HepG2 (cell line): ENCODE data around the gene CD84.

Experiments used
- EZH2 ChIP-seq: conservative IDR thresholded peaks from 2 replicates; pipeline ENCODE4 v1.6.1; 2012; ENCODE audit warnings: mild to moderate bottlenecking, low read depth, low read length, moderate library complexity
- POLR2A ChIP-seq, 2 experiments: IDR thresholded peaks; 2 replicates each; pipeline ENCODE4 v1.6.1; 2011; ENCODE audit warnings: low read depth in 2 of 2, low read length in 2 of 2, mild to moderate bottlenecking in 1 of 2, moderate library complexity in 1 of 2; ENCODE audit not compliant: insufficient read depth in 1 of 2
- RXRA ChIP-seq: sonication (generic); formaldehyde crosslinking; IDR thresholded peaks from 2 replicates; pipeline ENCODE4 v1.5.1; 2020; ENCODE audit warnings: missing genetic modification reagents
- SOX6 ChIP-seq, 2 experiments: fragments of 450-650 bp in 1 of 2; sonication (generic) in 1 of 2; formaldehyde crosslinking in 1 of 2; IDR thresholded peaks; 2 replicates each; pipeline versions ENCODE4 v1.4.0 to v1.6.1; 2017 to 2020; ENCODE audit warnings: antibody characterized with exemption in 1 of 2, mild to moderate bottlenecking in 1 of 2, missing genetic modification reagents in 1 of 2
- TARDBP ChIP-seq: sonication (generic); formaldehyde crosslinking; IDR thresholded peaks from 2 replicates; pipeline ENCODE4 v1.8.0; 2022; ENCODE audit warnings: mild to moderate bottlenecking, missing genetic modification reagents
- ZNF331 ChIP-seq: sonication (generic); formaldehyde crosslinking; IDR thresholded peaks from 2 replicates; pipeline ENCODE4 v1.4.0; 2020; ENCODE audit warnings: missing genetic modification reagents

DNA sequence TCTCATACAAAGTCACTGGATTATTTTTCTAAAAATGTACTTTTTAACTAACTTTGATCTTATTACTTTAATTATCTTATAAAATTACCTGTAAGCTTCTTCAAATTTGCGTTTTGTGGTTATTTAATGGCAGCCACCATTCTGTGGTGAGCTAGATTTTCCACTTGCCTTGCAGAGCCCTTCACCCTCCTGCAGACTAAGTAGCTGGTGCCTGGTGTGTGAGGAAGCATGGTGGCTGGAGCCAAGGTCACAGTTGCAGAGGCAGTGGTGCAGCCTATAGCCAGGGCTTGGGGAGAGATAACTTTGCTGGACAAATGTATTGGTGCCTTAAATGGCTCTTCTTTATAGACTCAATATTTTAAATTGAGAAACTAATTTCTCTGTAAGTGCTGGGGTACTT, 11.2 kb upstream of the CD84 start:
- TF ChIP-seq SOX6 (IDR thresholded peaks at IDR 0.05), result no peak
- no peak for TF ChIP-seq SOX6 (CRISPR knock-in tag; IDR thresholded peaks at IDR 0.05)
- TF ChIP-seq ZNF331 (CRISPR knock-in tag), result no peak
- TF ChIP-seq TARDBP (CRISPR knock-in tag), result no peak
- TF ChIP-seq POLR2A (IDR thresholded peaks at IDR 0.05; ENCODE audit: insufficient read depth in 1 of 2, low read depth in 2 of 2, low read length in 2 of 2), result no peak
- no peak for TF ChIP-seq RXRA
- TF ChIP-seq EZH2, result no peak
